Endothelial cell of umbilical vein (primary cell): ENCODE data around the gene DCHS1. TPM values are rescaled to one million over a fixed set of nuclear protein-coding genes. Genes with fewer than 3 reads are reported as not detected.

Experiments used
- BruUV-seq: library from RNA; stranded (reverse); fragments of 400-500 nt; replicated peaks from 2 replicates; lab custom pipeline; 2021; lab: Mats Ljungman, UMichigan
- CTCF ChIA-PET: fragments of 300-600, 350-600 bp; sonication (Branson Sonifier 250); formaldehyde crosslinking; loops from one replicate; lab custom pipeline; 2021; ENCODE audit warnings: antibody characterized with exemption, inconsistent platforms; lab: Charles Lee
- POLR2A ChIA-PET: fragments of 300-600, 350-600 bp; sonication (Branson Sonifier 250); formaldehyde crosslinking; loops from one replicate; lab custom pipeline; 2021; ENCODE audit warnings: antibody characterized with exemption, inconsistent platforms; lab: Charles Lee
- DNase-seq: peaks from one replicate; pipeline ENCODE4 v3.0.0-alpha.2; 2011; ENCODE audit warnings: low read depth, low spot score
- FAIRE-seq: peaks from 2 replicates; lab custom pipeline; 2011; peaks lifted over from hg19 to GRCh38; lab: Jason Lieb, UNC
- H2AFZ ChIP-seq: 2 replicates; pipeline ENCODE4 v1.6.0; 2012; ENCODE audit warnings: low read depth, low read length, control low read depth, inconsistent platforms
- H3K27ac ChIP-seq: 2 replicates; pipeline ENCODE4 v1.5.1; 2011; ENCODE audit warnings: low read depth, mild to moderate bottlenecking, control low read depth, low read length, moderate library complexity; ENCODE audit not compliant: insufficient read depth
- H3K27me3 ChIP-seq, 2 experiments: 2 replicates each; pipeline versions ENCODE4 v1.6.0 to v1.6.1; 2011; ENCODE audit warnings: low read length in 2 of 2, mixed read lengths in 1 of 2; ENCODE audit not compliant: control insufficient read depth in 2 of 2, insufficient read depth in 2 of 2
- H3K36me3 ChIP-seq, 2 experiments: 2 replicates in 1 of 2; 3 replicates in 1 of 2; pipeline ENCODE4 v1.5.1; 2011; ENCODE audit warnings: low read length in 2 of 2, mild to moderate bottlenecking in 1 of 2, moderate library complexity in 1 of 2; ENCODE audit not compliant: control insufficient read depth in 2 of 2, insufficient read depth in 2 of 2; ENCODE audit errors: extremely low read depth in 1 of 2
- H3K4me1 ChIP-seq: 3 replicates; pipeline ENCODE4 v1.5.1; 2011; ENCODE audit warnings: mild to moderate bottlenecking, low read length; ENCODE audit not compliant: control insufficient read depth, insufficient read depth; ENCODE audit errors: extremely low read depth
- H3K4me2 ChIP-seq: 2 replicates; pipeline ENCODE4 v1.6.1; 2011; ENCODE audit warnings: low read length, control low read depth, mixed read lengths; ENCODE audit not compliant: insufficient read depth
- H3K4me3 ChIP-seq, 3 experiments: fragments of 200-600 bp in 1 of 3; sonication (generic), shearing (Covaris generic) in 1 of 3; replicated peaks in 1 of 3; 2 replicates each; pipeline ENCODE4 v1.5.1; 2011 to 2016; ENCODE audit warnings: control low read depth in 3 of 3, low read length in 3 of 3, mild to moderate bottlenecking in 2 of 3, inconsistent platforms in 1 of 3, low read depth in 1 of 3, moderate library complexity in 1 of 3; ENCODE audit not compliant: insufficient read depth in 1 of 3
- H3K79me2 ChIP-seq: 2 replicates; pipeline ENCODE4 v1.6.0; 2012; ENCODE audit warnings: low read length, inconsistent platforms; ENCODE audit not compliant: control insufficient read depth, insufficient read depth
- H3K9ac ChIP-seq: replicated peaks from 2 replicates; pipeline ENCODE3; 2011; ENCODE audit warnings: low read length, control low read depth; ENCODE audit not compliant: insufficient read depth; ENCODE audit errors: extremely low read depth
- H3K9me1 ChIP-seq: replicated peaks from 3 replicates; pipeline ENCODE4 v1.6.0; 2011; ENCODE audit warnings: mild to moderate bottlenecking, low read length; ENCODE audit not compliant: control insufficient read depth, insufficient read depth; ENCODE audit errors: extremely low read depth
- H3K9me3 ChIP-seq: replicated peaks from 2 replicates; pipeline ENCODE4 v1.5.1; 2012; ENCODE audit warnings: low read length, inconsistent platforms; ENCODE audit not compliant: control insufficient read depth, insufficient read depth
- H4K20me1 ChIP-seq: replicated peaks from 2 replicates; pipeline ENCODE3; 2011; ENCODE audit warnings: mild to moderate bottlenecking, low read length; ENCODE audit not compliant: control insufficient read depth, insufficient read depth; ENCODE audit errors: extremely low read depth
- EZH2 ChIP-seq: IDR thresholded peaks from 2 replicates; pipeline ENCODE4 v1.6.1; 2012; ENCODE audit warnings: borderline replicate concordance, low read depth, mild to moderate bottlenecking, moderate library complexity, low read length, inconsistent platforms; ENCODE audit not compliant: severe bottlenecking
- FOS ChIP-seq: IDR thresholded peaks from 2 replicates; pipeline ENCODE4 v1.6.1; 2011; ENCODE audit warnings: mild to moderate bottlenecking, low read length, moderate library complexity, borderline replicate concordance; ENCODE audit not compliant: insufficient read depth
- GATA2 ChIP-seq: IDR thresholded peaks from 2 replicates; pipeline ENCODE4 v1.7.0; 2011; ENCODE audit warnings: low read depth, mild to moderate bottlenecking, moderate library complexity, mixed read lengths, low read length; ENCODE audit not compliant: insufficient read length, insufficient read depth
- JUN ChIP-seq: IDR thresholded peaks from 2 replicates; pipeline ENCODE4 v1.6.1; 2011; ENCODE audit warnings: borderline replicate concordance, low read depth; ENCODE audit not compliant: insufficient read length, insufficient read depth
- MYC ChIP-seq: IDR thresholded peaks from one replicate; pipeline ENCODE4 v1.6.1; 2011; ENCODE audit warnings: mild to moderate bottlenecking, low read depth, low read length
- POLR2A ChIP-seq: IDR thresholded peaks from 2 replicates; pipeline ENCODE4 v1.6.1; 2012; ENCODE audit warnings: low read depth, mild to moderate bottlenecking, control low read depth, low read length
- POLR2AphosphoS5 ChIP-seq: IDR thresholded peaks from 2 replicates; pipeline ENCODE4 v1.6.1; 2012; ENCODE audit warnings: low read depth, mild to moderate bottlenecking, control low read depth, low read length, moderate library complexity; ENCODE audit not compliant: insufficient read depth
- dilution Hi-C: fragments of 300-500 bp; cut with MboI; formaldehyde crosslinking; loops from one replicate; pipeline ENCODE4 v1.15.0; 2019; ENCODE audit warnings: low sequenced_read_pairs; ENCODE audit not compliant: extremely low pct_ligation_motif_present
- intact Hi-C: fragments of 100-400 bp; cut with micrococcal nuclease; formaldehyde crosslinking; loops from one replicate; pipeline ENCODE4 v1.10.0; 2022
- polyA plus RNA-seq, 4 experiments: library from polyadenylated mRNA; depleted of rRNA in 3 of 4; stranded (reverse) in 3 of 4; unstranded in 1 of 4; fragments of >200 nt; gene quantifications; 2 replicates each; pipeline versions ENCODE4 v1.2.1 to v1.2.3, GENCODE V29; 2011 to 2012; ENCODE audit warnings: missing spikeins in 1 of 4
- total RNA-seq: library from RNA; stranded (reverse); gene quantifications from 2 replicates; pipeline ENCODE4 v1.2.3, GENCODE V29; 2021
- TF ChIP-seq, protein P1 (sequence below): IDR thresholded peaks from 2 replicates; pipeline ENCODE4 v1.6.1; 2011; ENCODE audit not compliant: insufficient read depth, insufficient read length
- TF ChIP-seq, protein P2 (sequence below), 2 donors: IDR thresholded peaks; 1 replicate in 1 of 2; 2 replicates in 1 of 2; pipeline ENCODE4 v1.5.1; 2011; ENCODE audit warnings: low read length in 2 of 2, mild to moderate bottlenecking in 2 of 2, moderate library complexity in 2 of 2, control low read depth in 1 of 2, inconsistent platforms in 1 of 2, low read depth in 1 of 2; ENCODE audit not compliant: insufficient read depth in 1 of 2; ENCODE audit errors: extremely low read depth in 1 of 2

DCHS1 gene
- total and polyA plus RNA-seq, 2 donors (not counting 3 experiments of a cell fraction or from before 2014, with no cell fraction given): 56.2 to 73.0 TPM

DNA sequence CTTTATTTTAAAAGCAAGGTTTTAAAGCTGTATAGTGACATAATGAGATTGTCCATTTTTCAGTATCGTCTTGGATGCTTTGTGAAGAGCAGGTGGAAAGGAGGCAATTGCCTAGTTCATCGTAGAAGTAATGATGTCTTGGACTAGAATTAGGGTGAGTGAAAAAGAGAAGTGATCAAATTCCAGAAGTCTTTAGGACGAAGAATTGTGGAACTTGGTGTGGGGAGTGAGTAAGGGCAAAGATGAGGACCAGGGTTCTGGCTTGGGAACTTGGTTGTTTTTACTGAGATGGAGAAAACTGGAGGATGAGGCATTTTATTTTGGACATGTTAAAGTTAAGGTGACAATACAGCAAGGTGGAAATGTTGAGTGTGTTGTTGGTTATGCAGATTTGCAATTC is 50.8 kb downstream of the DCHS1 start:
- no peak for TF ChIP-seq POLR2AphosphoS5
- no peak for TF ChIP-seq EZH2
- no peak for TF ChIP-seq FOS
- TF ChIP-seq, protein P1, sequence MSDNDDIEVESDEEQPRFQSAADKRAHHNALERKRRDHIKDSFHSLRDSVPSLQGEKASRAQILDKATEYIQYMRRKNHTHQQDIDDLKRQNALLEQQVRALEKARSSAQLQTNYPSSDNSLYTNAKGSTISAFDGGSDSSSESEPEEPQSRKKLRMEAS: no peak
- TF ChIP-seq POLR2A: no peak
- no peak for TF ChIP-seq GATA2
- TF ChIP-seq MYC: no peak
- TF ChIP-seq, protein P2, sequence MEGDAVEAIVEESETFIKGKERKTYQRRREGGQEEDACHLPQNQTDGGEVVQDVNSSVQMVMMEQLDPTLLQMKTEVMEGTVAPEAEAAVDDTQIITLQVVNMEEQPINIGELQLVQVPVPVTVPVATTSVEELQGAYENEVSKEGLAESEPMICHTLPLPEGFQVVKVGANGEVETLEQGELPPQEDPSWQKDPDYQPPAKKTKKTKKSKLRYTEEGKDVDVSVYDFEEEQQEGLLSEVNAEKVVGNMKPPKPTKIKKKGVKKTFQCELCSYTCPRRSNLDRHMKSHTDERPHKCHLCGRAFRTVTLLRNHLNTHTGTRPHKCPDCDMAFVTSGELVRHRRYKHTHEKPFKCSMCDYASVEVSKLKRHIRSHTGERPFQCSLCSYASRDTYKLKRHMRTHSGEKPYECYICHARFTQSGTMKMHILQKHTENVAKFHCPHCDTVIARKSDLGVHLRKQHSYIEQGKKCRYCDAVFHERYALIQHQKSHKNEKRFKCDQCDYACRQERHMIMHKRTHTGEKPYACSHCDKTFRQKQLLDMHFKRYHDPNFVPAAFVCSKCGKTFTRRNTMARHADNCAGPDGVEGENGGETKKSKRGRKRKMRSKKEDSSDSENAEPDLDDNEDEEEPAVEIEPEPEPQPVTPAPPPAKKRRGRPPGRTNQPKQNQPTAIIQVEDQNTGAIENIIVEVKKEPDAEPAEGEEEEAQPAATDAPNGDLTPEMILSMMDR (IDR thresholded peaks at IDR 0.05; ENCODE audit: extremely low read depth in 1 of 2, insufficient read depth in 1 of 2, low read depth in 1 of 2, low read length in 2 of 2): no peak
- no peak for TF ChIP-seq JUN
- ChIA-PET POLR2A (interaction anchor here (0.8 to 1.4 kb wide), 2 partner anchors 14 to 31 kb away, joined by 3 to 6 read pairs; partner anchors contain the start of gene TPP1), CTCF (interaction anchor here (0.6 to 7.7 kb wide), 19 partner anchors 8 to 226 kb away, joined by 3 to 122 read pairs (median 6); partner anchors contain the start of genes ARFIP2, DCHS1, MRPL17 and TAF10)
- no peaks in the 10 kb centered on the region for H3K9me1 ChIP-seq
- H3K9me3 ChIP-seq: no peaks in the 10 kb centered on the region
- peaks cover 83% of the 10 kb centered on the region for H3K79me2 ChIP-seq
- peaks cover 31 to 35% of the 10 kb centered on the region in 2 experiments for H3K36me3 ChIP-seq
- no peak overlapping the region for H2AFZ ChIP-seq
- no peaks in the 10 kb centered on the region for H3K27me3 ChIP-seq
- H3K4me1 ChIP-seq: peaks cover 54% of the 10 kb centered on the region
- H4K20me1 ChIP-seq: peaks cover under 1% of the 10 kb centered on the region
- H3K9ac ChIP-seq: peak overlapping the region; percentile 79
- no TSS peak for BruUV-seq
- no peak for FAIRE-seq
- peak overlapping the region; percentile 62 to 97 (median 90) for H3K4me3 ChIP-seq
- peak; percentile 25 for DNase-seq
- dilution Hi-C loops: no loop called here
- peak overlapping the region; percentile 83 for H3K27ac ChIP-seq
- peak overlapping the region; percentile 91 for H3K4me2 ChIP-seq
- intact Hi-C loops: loop anchor here (1.0 to 2.0 kb wide), 5 partner anchors 14 to 282 kb away; no protein-coding TSS in a partner anchor
